A673 (cell line): ENCODE results near the gene LRRC17. TPM values are rescaled to one million over a fixed set of nuclear protein-coding genes. Genes with fewer than 3 reads are reported as not detected.

Experiments used
- BruUV-seq: library from RNA; stranded (reverse); fragments of 400-500 nt; replicated peaks from 2 replicates; lab custom pipeline; 2021; lab: Mats Ljungman, UMichigan
- CTCF ChIA-PET: fragments of 300-600 bp; sonication (Branson Sonifier 250); formaldehyde crosslinking; loops from one replicate; lab custom pipeline; 2022; ENCODE audit warnings: antibody characterized with exemption; lab: Charles Lee
- POLR2A ChIA-PET: fragments of 300-600 bp; sonication (Branson Sonifier 250); formaldehyde crosslinking; loops from one replicate; lab custom pipeline; 2022; ENCODE audit warnings: antibody characterized with exemption; ENCODE audit not compliant: low non-redundant PET; lab: Charles Lee
- DNase-seq: peaks from one replicate; pipeline ENCODE4 v3.0.0-alpha.2; 2015; ENCODE audit warnings: low spot score
- H3K27ac ChIP-seq: fragments of 200-600 bp; sonication (generic); 2 replicates; pipeline ENCODE4 v1.5.1; 2016; ENCODE audit warnings: mixed run types, low read depth, mild to moderate bottlenecking, mixed read lengths, antibody characterized with exemption, low read length; ENCODE audit not compliant: poor library complexity, severe bottlenecking
- H3K27me3 ChIP-seq: fragments of 200-600 bp; sonication (generic); replicated peaks from 2 replicates; pipeline ENCODE4 v1.6.1; 2017; ENCODE audit warnings: mixed run types, low read depth, mild to moderate bottlenecking, mixed read lengths, antibody characterized with exemption, low read length; ENCODE audit not compliant: insufficient read depth, poor library complexity
- H3K36me3 ChIP-seq: fragments of 200-600 bp; sonication (generic); 2 replicates; pipeline ENCODE4 v1.6.1; 2016; ENCODE audit warnings: mixed run types, mild to moderate bottlenecking, mixed read lengths, antibody characterized with exemption, low read length; ENCODE audit not compliant: insufficient read depth, poor library complexity, severe bottlenecking
- H3K4me1 ChIP-seq: fragments of 200-600 bp; sonication (generic); 2 replicates; pipeline ENCODE4 v1.6.1; 2017; ENCODE audit warnings: mixed run types, mild to moderate bottlenecking, mixed read lengths, antibody characterized with exemption, low read length; ENCODE audit not compliant: insufficient read depth, poor library complexity, severe bottlenecking
- H3K4me3 ChIP-seq: fragments of 200-600 bp; sonication (generic); 2 replicates; pipeline ENCODE4 v1.5.1; 2016; ENCODE audit warnings: low read depth, mixed run types, mild to moderate bottlenecking, mixed read lengths, low read length; ENCODE audit not compliant: poor library complexity, severe bottlenecking
- H3K9me3 ChIP-seq: fragments of 200-600 bp; sonication (generic); 2 replicates; pipeline ENCODE4 v1.6.1; 2016; ENCODE audit warnings: mixed run types, low read depth, mild to moderate bottlenecking, mixed read lengths, antibody characterized with exemption, low read length; ENCODE audit not compliant: poor library complexity, severe bottlenecking
- EZH2 ChIP-seq: fragments of 200-600 bp; sonication (generic); IDR thresholded peaks from 2 replicates; pipeline ENCODE4 v1.6.1; 2017; ENCODE audit warnings: borderline replicate concordance, low read depth, mild to moderate bottlenecking, mixed read lengths, antibody characterized with exemption, low read length; ENCODE audit not compliant: poor library complexity, severe bottlenecking
- intact Hi-C: fragments of 100-400 bp; cut with micrococcal nuclease; formaldehyde crosslinking; loops from one replicate; pipeline ENCODE4 v1.10.0; 2022; ENCODE audit not compliant: unreplicated experiment
- total RNA-seq: library from RNA; stranded (reverse); gene quantifications from 2 replicates; pipeline ENCODE4 v1.2.3, GENCODE V29; 2021
- TF ChIP-seq, protein P1 (sequence below): fragments of 300-800, 200-600 bp; sonication (generic); conservative IDR thresholded peaks from 2 replicates; pipeline ENCODE4 v1.5.1; 2017; ENCODE audit warnings: low read depth, mild to moderate bottlenecking, antibody characterized with exemption, low read length, moderate library complexity, mixed read lengths

The LRRC17 gene
- total RNA-seq, 1 experiment from 2014 or later, result 10.0 TPM

DNA sequence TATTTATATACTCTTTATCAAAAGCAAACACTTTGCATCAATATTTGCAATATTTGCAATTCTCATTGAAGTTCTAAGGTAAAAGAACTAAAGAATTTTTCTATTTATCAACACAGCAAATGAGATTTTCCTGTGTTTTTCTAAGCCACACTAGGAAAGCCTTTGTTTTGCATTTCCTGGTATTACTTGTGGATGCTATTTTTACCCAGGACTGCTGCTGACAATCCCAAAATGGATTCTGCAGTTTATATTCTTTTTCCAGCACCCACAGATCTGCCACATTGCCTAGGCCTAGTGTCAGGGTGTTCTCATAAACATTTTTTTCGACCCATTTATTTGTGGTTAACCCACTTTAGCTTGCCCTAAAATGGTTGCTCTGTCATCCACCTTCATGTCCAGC, 25.9 kb downstream of the LRRC17 start:
- ChIA-PET POLR2A (no interaction called here), CTCF (no interaction called here)
- Histone ChIP-seq H3K4me3 (no peak overlapping the region), H3K36me3 (no peaks in the 10 kb centered on the region), H3K27ac (no peak overlapping the region), H3K9me3 (no peaks in the 10 kb centered on the region), H3K4me1 (no peaks in the 10 kb centered on the region), H3K27me3 (no peaks in the 10 kb centered on the region)
- no peak for TF ChIP-seq EZH2
- TF ChIP-seq, protein P1, sequence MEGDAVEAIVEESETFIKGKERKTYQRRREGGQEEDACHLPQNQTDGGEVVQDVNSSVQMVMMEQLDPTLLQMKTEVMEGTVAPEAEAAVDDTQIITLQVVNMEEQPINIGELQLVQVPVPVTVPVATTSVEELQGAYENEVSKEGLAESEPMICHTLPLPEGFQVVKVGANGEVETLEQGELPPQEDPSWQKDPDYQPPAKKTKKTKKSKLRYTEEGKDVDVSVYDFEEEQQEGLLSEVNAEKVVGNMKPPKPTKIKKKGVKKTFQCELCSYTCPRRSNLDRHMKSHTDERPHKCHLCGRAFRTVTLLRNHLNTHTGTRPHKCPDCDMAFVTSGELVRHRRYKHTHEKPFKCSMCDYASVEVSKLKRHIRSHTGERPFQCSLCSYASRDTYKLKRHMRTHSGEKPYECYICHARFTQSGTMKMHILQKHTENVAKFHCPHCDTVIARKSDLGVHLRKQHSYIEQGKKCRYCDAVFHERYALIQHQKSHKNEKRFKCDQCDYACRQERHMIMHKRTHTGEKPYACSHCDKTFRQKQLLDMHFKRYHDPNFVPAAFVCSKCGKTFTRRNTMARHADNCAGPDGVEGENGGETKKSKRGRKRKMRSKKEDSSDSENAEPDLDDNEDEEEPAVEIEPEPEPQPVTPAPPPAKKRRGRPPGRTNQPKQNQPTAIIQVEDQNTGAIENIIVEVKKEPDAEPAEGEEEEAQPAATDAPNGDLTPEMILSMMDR, result no peak
- no TSS peak for BruUV-seq
- intact Hi-C loops, result no loop called here
- no peak for DNase-seq

DNA sequence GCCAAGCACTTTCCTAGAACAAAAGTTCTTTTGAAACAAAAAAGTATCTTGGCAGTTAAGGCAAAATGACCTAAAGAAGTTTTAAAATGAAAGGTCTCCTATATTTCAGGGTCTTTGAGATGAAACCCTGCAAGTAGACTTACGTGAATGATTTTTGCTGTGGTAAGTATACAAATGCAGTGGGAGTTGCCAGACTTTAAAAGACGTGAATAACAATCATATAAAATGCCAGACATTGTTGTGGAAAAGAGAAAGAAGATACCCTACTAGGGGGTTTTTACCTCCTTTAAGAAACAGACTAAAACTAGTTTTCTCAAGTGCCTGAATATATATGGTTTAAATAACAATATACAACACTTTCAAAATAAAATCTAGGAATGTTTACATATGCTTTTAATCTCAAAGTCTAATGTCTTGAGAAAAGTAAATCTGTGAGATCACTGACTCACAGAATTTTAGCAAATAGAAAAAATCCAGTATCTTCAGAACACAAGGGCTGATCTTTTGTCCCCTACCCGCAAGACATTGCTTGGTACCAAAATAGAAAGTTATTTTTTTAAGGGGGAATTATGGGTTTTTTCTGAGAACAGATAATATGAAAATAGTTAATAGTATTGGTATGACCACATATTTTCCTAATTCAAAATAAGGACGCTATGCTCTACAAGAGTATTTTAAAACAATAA, 29.5 kb downstream of the LRRC17 start:
- no peaks in the 10 kb centered on the region for H3K9me3 ChIP-seq
- ChIA-PET POLR2A (no interaction called here), CTCF (no interaction called here)
- no TSS peak for BruUV-seq
- H3K4me3 ChIP-seq, result no peak overlapping the region
- no peak overlapping the region for H3K27ac ChIP-seq
- H3K4me1 ChIP-seq, result no peaks in the 10 kb centered on the region
- no peaks in the 10 kb centered on the region for H3K27me3 ChIP-seq
- no peaks in the 10 kb centered on the region for H3K36me3 ChIP-seq
- intact Hi-C loops, result no loop called here
- TF ChIP-seq, protein P1, result no peak
- no peak for TF ChIP-seq EZH2
- DNase-seq, result no peak

DNA sequence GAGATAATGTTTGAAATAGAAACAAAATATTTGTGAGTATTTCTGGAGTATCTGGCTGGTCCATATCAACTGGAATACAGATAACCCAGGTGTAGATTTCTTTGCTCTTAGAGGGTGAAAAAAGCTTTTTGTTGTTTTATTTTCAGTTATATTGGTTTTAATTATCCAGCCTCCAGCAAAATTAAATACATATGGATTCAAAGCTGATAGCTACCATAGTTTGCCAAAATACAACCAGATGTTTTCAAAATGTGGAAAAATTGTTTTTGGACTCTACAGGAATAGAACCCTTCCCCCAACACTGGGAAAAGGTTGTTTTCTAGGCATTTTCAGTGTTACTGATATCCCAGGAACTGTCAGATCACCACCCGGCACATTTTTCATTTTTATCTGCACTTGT, 30.1 kb downstream of the LRRC17 start:
- ChIA-PET POLR2A (no interaction called here), CTCF (no interaction called here)
- Histone ChIP-seq H3K27ac (no peak overlapping the region), H3K4me1 (no peaks in the 10 kb centered on the region), H3K36me3 (no peaks in the 10 kb centered on the region), H3K9me3 (no peaks in the 10 kb centered on the region), H3K27me3 (no peaks in the 10 kb centered on the region), H3K4me3 (no peak overlapping the region)
- DNase-seq, result no peak
- BruUV-seq, result no TSS peak
- TF ChIP-seq, protein P1, result no peak
- no peak for TF ChIP-seq EZH2
- intact Hi-C loops, result no loop called here
